MG63 (cell line): ENCODE results near the gene EMCN. TPM values are rescaled to one million over a fixed set of nuclear protein-coding genes. Genes with fewer than 3 reads are reported as not detected.
"Not testable (repeated sequence)": the region's sequence is repeated elsewhere in the genome, so short reads cannot be mapped to it uniquely, and the experiment has no call there.

Experiments used
- DNase-seq: peaks from one replicate; pipeline ENCODE4 v3.0.0-alpha.2; 2020
- H3K27me3 ChIP-seq: fragments of 250-450 bp; sonication (Bioruptor Pico); 2 replicates; pipeline ENCODE4 v1.5.1; 2020; ENCODE audit warnings: mild to moderate bottlenecking, moderate library complexity
- H3K36me3 ChIP-seq: fragments of 250-450 bp; sonication (Bioruptor Pico); 2 replicates; pipeline ENCODE4 v1.5.1; 2020; ENCODE audit warnings: mild to moderate bottlenecking, moderate library complexity
- H3K4me3 ChIP-seq: fragments of 250-450 bp; sonication (Bioruptor Pico); 2 replicates; pipeline ENCODE4 v1.5.1; 2020; ENCODE audit warnings: mild to moderate bottlenecking, moderate library complexity
- H3K9me3 ChIP-seq: fragments of 250-450 bp; sonication (Bioruptor Pico); 2 replicates; pipeline ENCODE4 v1.5.1; 2020; ENCODE audit warnings: mild to moderate bottlenecking, moderate library complexity
- total RNA-seq: library from RNA; depleted of rRNA; stranded (reverse); fragments of >200 nt; shearing (Covaris generic); gene quantifications from 2 replicates; pipeline ENCODE4 v1.2.3, GENCODE V29; 2014; ENCODE audit warnings: low replicate concordance; rRNA removed

The EMCN gene, protein sequence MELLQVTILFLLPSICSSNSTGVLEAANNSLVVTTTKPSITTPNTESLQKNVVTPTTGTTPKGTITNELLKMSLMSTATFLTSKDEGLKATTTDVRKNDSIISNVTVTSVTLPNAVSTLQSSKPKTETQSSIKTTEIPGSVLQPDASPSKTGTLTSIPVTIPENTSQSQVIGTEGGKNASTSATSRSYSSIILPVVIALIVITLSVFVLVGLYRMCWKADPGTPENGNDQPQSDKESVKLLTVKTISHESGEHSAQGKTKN
- total RNA-seq = not detected in 2 replicates

GRCh38 chr4:100517864-100518341 is at the start of gene EMCN:
TSS of gene EMCN (minus strand) at chr4:100518022. CDS start at chr4:100517914, 108 bp downstream.
- Histone ChIP-seq H3K4me3 (no peak within 1 kb of the TSS), H3K36me3 (no peaks in the 10 kb centered on the region), H3K9me3 (no peaks in the 10 kb centered on the region), H3K27me3 (no peaks in the 10 kb centered on the region)
- DNase-seq = no peak

GRCh38 chr4:100566396-100566795 is 48.6 kb upstream of the EMCN start:
- no peaks in the 10 kb centered on the region for H3K27me3 ChIP-seq
- H3K9me3 ChIP-seq = no peaks in the 10 kb centered on the region
- H3K4me3 ChIP-seq = no peak overlapping the region
- no peaks in the 10 kb centered on the region for H3K36me3 ChIP-seq
- no peak for DNase-seq

DNA sequence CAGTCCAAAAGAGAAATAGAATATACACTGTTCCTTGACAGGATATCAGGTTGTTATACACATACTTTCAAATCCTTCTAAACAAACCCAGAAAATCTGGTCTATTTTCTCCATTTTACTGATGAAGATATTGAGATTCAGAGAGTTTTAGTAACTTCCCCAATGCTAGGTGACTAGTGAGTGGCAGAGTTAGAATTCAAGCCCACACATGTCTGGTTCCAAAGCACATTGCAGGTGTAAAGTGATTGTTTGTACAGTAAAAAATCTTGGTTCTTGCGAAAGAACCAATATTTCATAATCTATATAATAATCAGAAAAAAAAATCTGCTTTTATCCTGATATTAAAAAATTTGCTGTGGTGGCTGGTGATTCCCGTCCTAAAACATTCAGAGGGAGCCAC is 39.5 kb upstream of the EMCN start:
- H3K27me3 ChIP-seq = no peaks in the 10 kb centered on the region

DNA sequence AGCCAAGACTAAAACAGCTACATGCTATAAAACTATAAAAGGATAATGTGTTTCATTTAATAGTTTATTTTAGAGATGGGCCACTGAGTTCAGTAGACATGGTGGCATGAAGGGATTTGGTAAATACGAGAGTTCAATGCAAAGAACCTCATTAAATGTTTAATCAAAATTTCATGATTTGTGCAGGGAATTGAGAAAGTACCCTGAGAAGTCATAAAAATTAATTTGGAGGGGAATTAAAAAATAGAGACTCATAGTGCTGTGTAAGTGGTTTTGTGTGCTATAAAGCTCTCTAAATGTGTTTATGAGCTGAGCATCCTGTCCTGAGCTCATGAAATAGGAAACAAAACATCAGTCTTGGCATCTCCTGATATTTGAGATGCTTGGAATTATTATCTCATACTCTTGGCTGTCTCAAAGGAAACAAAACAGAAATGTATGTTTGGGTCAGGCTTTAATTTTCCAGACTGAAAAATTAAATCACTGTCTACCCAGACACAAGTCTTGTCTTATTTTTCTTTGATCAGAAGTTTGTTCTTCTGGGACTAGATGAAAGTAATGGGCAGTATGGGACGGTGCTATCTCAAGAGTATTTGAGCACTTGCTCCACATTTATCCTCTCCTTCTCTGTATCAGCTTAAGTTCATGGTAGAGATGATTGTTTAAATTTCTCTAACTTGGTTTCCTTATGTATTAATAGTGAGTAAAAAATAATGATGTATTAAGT is 38.0 kb upstream of the EMCN start:
- Histone ChIP-seq H3K9me3 (no peaks in the 10 kb centered on the region), H3K27me3 (no peaks in the 10 kb centered on the region), H3K4me3 (no peak overlapping the region), H3K36me3 (no peaks in the 10 kb centered on the region)
- no peak for DNase-seq

More for the DNA sequence above, 39.5 kb upstream of the EMCN start:
- Histone ChIP-seq H3K36me3 (no peaks in the 10 kb centered on the region), H3K4me3 (no peak overlapping the region), H3K9me3 (no peaks in the 10 kb centered on the region)
- no peak for DNase-seq

GRCh38 chr4:100548200-100548560 is 30.4 kb upstream of the EMCN start:
- Histone ChIP-seq H3K36me3 (no peaks in the 10 kb centered on the region), H3K4me3 (no peak overlapping the region), H3K9me3 (no peaks in the 10 kb centered on the region), H3K27me3 (no peaks in the 10 kb centered on the region)
- DNase-seq = no peak

- no peaks in the 10 kb centered on the region for H3K27me3 ChIP-seq
- DNase-seq = no peak
- H3K4me3 ChIP-seq = no peak overlapping the region
- H3K36me3 ChIP-seq = no peaks in the 10 kb centered on the region
- no peaks in the 10 kb centered on the region for H3K9me3 ChIP-seq
Measured at GRCh38 chr4:100547541-100548199, 29.8 kb upstream of the EMCN start.

DNA sequence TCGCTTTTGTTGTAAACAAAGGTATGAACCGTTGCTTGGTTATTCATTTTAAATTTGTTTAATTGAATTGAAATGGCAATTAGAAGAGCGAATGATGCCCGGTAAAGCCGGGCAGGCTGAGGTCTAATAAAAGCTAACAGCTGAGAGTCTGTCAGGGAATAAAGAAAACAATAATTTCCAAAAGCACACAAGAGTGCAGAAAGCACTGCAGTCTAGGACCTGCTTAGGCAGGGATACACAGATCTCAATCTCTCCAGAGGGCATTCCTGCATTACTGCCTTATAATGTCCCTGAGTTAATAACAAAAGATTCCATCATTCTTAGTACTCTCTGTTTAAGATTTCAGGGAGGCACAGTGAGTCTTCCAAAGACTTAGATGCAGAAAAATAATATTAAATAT is 27.6 kb upstream of the EMCN start:
- Histone ChIP-seq H3K9me3 (no peaks in the 10 kb centered on the region), H3K36me3 (no peaks in the 10 kb centered on the region), H3K27me3 (no peaks in the 10 kb centered on the region), H3K4me3 (no peak overlapping the region)
- no peak for DNase-seq

- Histone ChIP-seq H3K4me3 (no peak overlapping the region), H3K36me3 (no peaks in the 10 kb centered on the region), H3K9me3 (no peaks in the 10 kb centered on the region), H3K27me3 (no peaks in the 10 kb centered on the region)
- no peak for DNase-seq
Measured at GRCh38 chr4:100540131-100540530, 22.3 kb upstream of the EMCN start.

GRCh38 chr4:100539706-100540105 is 21.9 kb upstream of the EMCN start:
- Histone ChIP-seq H3K27me3 (no peaks in the 10 kb centered on the region), H3K9me3 (no peaks in the 10 kb centered on the region), H3K4me3 (no peak overlapping the region), H3K36me3 (no peaks in the 10 kb centered on the region)
- DNase-seq = no peak

DNA sequence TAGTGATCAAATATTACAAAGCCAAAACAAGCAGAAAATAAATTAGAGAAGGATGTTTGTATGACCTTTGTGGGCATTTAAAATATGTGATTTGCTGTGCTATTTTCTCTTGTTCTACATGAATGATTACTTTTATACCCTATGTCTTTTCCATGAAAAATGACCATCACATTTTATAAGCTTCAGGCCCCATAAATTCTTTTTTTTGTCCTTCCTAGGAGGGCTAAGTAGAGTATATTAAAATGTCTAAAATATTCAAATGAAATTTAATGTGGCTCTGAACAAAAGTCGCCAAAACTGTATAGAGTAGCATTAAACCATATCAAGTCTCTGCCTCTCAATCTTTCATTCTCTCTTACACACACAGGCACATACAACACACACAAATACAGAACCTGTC is 15.9 kb upstream of the EMCN start:
- no peak overlapping the region for H3K4me3 ChIP-seq

GRCh38 chr4:100530161-100530560 is 12.3 kb upstream of the EMCN start:
- H3K27me3 ChIP-seq, H3K4me3 ChIP-seq, DNase-seq, H3K36me3 ChIP-seq, H3K9me3 ChIP-seq: not testable (repeated sequence)

More for the DNA sequence above, 15.9 kb upstream of the EMCN start:
- H3K27me3 ChIP-seq = no peaks in the 10 kb centered on the region
- no peaks in the 10 kb centered on the region for H3K9me3 ChIP-seq
- DNase-seq = no peak
- H3K36me3 ChIP-seq = no peaks in the 10 kb centered on the region

- Histone ChIP-seq H3K4me3 (no peak overlapping the region), H3K27me3 (no peaks in the 10 kb centered on the region), H3K36me3 (no peaks in the 10 kb centered on the region), H3K9me3 (no peaks in the 10 kb centered on the region)
- peak; percentile 3 for DNase-seq
Measured at GRCh38 chr4:100525686-100526085, 7.9 kb upstream of the EMCN start.

DNA sequence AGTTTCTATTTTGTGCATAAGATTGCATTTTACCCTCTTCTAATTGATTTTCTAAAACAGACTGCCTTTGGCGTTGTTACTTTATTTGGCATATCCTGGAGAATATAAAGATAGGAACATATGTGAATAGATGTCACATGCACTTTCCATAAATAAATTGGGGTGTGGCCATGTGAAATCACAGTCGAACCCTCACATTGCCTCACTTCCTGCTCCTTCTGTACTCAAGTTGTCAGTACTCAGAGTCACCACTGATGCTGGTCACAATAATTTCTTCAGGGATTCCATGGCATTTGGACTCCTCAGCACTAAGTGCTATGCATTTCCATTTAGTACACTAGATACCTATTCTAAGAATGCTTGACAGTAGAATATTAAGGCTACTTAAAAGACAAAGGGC is 1.4 kb upstream of the EMCN start:
- no peak overlapping the region for H3K4me3 ChIP-seq
- no peak for DNase-seq
- no peaks in the 10 kb centered on the region for H3K36me3 ChIP-seq
- no peaks in the 10 kb centered on the region for H3K27me3 ChIP-seq
- H3K9me3 ChIP-seq = no peaks in the 10 kb centered on the region

GRCh38 chr4:100516225-100516624 is 1.6 kb downstream of the EMCN start:
- Histone ChIP-seq H3K27me3 (no peaks in the 10 kb centered on the region), H3K36me3 (no peaks in the 10 kb centered on the region), H3K9me3 (no peaks in the 10 kb centered on the region), H3K4me3 (no peak overlapping the region)
- no peak for DNase-seq

DNA sequence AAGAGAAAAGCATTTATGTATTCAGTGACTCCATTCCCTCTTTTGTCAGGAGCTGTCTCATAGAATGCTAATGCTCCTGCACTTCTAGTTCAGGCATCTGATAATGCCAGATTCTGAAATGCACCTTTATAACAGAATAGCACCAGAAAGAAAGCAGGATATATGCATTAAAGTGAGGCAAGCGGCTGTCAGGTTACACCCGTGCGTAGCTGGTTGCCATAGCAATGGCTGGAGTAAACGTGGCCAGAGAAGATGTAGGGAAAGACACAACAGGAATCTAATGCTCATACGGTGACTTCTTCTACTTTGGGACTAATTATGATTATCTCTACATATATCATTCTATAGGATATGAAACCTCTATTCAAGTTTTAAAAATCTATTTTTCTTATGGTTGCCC is 5.9 kb downstream of the EMCN start:
- H3K36me3 ChIP-seq = no peaks in the 10 kb centered on the region
- no peak overlapping the region for H3K4me3 ChIP-seq
- DNase-seq = no peak
- H3K9me3 ChIP-seq = no peaks in the 10 kb centered on the region
- no peaks in the 10 kb centered on the region for H3K27me3 ChIP-seq

- DNase-seq = no peak
Measured at GRCh38 chr4:100510551-100510950, 7.3 kb downstream of the EMCN start.

DNA sequence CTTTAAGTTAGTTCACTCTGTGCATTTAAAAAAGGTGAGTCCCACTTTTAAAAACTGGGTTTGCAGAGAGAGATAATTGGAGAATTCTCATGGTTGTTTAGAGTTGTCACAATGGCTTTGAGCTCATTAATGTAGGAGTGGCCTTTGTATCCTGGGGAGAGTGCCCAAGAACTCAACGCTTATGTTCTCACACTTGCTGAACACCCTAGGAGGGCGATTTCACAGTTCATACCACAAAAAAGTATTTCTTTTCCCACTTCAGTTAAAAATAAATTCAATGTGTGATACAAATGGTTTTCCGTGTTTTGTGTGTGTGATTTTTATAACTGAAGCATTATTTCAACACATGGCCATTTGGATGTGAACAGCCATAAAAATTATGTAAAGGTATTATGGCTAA is 8.4 kb downstream of the EMCN start:
- H3K36me3 ChIP-seq = no peaks in the 10 kb centered on the region

More at GRCh38 chr4:100510551-100510950, 7.3 kb downstream of the EMCN start:
- Histone ChIP-seq H3K4me3 (no peak overlapping the region), H3K9me3 (no peaks in the 10 kb centered on the region), H3K27me3 (no peaks in the 10 kb centered on the region), H3K36me3 (no peaks in the 10 kb centered on the region)

More for the DNA sequence above, 8.4 kb downstream of the EMCN start:
- H3K4me3 ChIP-seq = no peak overlapping the region
- H3K9me3 ChIP-seq = no peaks in the 10 kb centered on the region
- DNase-seq = no peak
- no peaks in the 10 kb centered on the region for H3K27me3 ChIP-seq
